Astrocyte of the cerebellum (primary cell): Measurements from ENCODE around the gene ZNF433.
"Not testable (repeated sequence)": the region's sequence is repeated elsewhere in the genome, so short reads cannot be mapped to it uniquely, and the experiment has no call there.

ENCODE experiments used
- DNase-seq: peaks from one replicate; pipeline ENCODE4 v3.0.0-alpha.2; 2011; ENCODE audit warnings: low read depth
- H3K4me3 ChIP-seq: 2 replicates; pipeline ENCODE4 v1.5.1; 2011; ENCODE audit warnings: mild to moderate bottlenecking, low read depth, low read length, moderate library complexity
- in situ Hi-C: cut with HindIII; loops from 2 replicates; pipeline ENCODE4 v1.10.0; 2017; ENCODE audit warnings: low sequenced_read_pairs
- TF ChIP-seq, protein P1 (sequence below): IDR thresholded peaks from 2 replicates; pipeline ENCODE4 v1.5.1; 2012; ENCODE audit warnings: low read length, low read depth, moderate library complexity, mild to moderate bottlenecking; ENCODE audit errors: missing control alignments

Gene ZNF433

DNA sequence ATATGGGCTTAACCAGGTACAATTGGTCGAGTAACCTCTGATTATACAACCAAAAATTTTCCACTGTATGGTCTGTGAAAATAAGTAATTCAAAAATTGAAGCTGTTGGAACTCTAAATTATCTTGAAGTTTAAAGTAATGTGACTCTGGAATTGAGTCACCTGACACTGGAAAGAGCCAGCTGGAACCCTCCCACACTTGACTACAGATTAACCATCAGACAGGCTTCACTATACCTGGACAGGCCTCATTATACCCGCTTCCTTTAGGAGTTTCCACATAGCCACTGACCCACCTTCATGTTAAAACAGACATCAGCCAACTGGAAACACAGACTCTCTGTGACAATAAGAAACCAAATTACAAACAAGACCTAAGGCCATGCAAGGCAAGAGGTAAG lies 1.3 kb downstream of the ZNF433 start:
- H3K4me3 ChIP-seq: peak overlapping the region; percentile 86
- DNase-seq: no peak
- in situ Hi-C loops: no loop called here
- TF ChIP-seq, protein P1, sequence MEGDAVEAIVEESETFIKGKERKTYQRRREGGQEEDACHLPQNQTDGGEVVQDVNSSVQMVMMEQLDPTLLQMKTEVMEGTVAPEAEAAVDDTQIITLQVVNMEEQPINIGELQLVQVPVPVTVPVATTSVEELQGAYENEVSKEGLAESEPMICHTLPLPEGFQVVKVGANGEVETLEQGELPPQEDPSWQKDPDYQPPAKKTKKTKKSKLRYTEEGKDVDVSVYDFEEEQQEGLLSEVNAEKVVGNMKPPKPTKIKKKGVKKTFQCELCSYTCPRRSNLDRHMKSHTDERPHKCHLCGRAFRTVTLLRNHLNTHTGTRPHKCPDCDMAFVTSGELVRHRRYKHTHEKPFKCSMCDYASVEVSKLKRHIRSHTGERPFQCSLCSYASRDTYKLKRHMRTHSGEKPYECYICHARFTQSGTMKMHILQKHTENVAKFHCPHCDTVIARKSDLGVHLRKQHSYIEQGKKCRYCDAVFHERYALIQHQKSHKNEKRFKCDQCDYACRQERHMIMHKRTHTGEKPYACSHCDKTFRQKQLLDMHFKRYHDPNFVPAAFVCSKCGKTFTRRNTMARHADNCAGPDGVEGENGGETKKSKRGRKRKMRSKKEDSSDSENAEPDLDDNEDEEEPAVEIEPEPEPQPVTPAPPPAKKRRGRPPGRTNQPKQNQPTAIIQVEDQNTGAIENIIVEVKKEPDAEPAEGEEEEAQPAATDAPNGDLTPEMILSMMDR: no peak

DNA sequence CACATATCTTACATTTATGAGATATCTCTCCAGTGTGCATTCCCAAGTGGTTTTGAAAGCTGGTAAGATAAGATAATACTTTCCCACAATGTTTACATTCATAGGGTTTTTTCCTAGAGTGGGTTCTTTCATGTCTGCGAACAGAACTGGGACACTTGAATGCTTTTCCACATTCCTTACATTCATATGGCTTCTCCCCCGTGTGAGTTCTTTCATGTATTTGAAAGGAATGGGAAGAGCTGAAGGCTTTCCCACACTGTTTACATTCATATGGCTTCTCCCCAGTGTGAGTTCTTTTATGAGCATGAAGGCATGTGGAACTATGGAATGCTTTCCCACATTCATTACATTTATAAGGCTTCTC lies 19.7 kb downstream of the ZNF433 start:
- H3K4me3 ChIP-seq: no peak overlapping the region
- in situ Hi-C loops: no loop called here
- DNase-seq: no peak
- TF ChIP-seq, protein P1: no peak

DNA sequence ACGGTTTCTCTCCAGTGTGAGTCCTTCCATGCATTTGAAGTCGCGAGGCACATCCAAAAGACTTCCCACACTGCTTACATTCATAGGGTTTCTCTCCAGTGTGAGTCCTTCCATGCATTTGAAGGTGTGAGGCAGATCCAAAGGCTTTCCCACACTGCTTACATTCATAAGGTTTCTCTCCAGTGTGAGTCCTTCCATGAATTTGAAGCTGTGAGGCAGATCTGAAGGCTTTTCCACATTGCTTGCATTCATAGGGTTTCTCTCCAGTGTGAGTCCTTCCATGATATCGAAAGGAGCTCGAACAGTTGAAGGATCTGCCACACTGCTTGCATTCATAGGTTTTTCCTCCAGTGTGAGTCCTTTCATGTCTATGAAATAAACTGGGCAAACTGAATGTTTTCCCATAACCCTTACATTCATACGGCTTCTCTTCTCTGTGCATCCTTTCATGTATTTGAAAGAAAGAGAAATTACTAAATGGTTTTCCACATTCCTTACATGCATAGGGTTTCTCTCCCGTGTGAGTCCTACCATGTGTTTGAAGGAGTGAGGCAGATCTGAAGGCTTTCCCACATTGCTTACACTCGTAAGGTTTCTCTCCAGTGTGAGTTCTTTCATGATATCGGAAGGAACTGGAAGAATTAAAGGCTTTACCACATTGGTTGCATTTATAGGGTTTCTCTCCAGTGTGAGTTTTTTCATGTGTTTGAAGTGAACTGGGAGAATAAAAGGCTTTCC lies 20.3 kb downstream of the ZNF433 start:
- TF ChIP-seq, protein P1: no peak
- H3K4me3 ChIP-seq: no peak overlapping the region
- DNase-seq: no peak
- in situ Hi-C loops: no loop called here

DNA sequence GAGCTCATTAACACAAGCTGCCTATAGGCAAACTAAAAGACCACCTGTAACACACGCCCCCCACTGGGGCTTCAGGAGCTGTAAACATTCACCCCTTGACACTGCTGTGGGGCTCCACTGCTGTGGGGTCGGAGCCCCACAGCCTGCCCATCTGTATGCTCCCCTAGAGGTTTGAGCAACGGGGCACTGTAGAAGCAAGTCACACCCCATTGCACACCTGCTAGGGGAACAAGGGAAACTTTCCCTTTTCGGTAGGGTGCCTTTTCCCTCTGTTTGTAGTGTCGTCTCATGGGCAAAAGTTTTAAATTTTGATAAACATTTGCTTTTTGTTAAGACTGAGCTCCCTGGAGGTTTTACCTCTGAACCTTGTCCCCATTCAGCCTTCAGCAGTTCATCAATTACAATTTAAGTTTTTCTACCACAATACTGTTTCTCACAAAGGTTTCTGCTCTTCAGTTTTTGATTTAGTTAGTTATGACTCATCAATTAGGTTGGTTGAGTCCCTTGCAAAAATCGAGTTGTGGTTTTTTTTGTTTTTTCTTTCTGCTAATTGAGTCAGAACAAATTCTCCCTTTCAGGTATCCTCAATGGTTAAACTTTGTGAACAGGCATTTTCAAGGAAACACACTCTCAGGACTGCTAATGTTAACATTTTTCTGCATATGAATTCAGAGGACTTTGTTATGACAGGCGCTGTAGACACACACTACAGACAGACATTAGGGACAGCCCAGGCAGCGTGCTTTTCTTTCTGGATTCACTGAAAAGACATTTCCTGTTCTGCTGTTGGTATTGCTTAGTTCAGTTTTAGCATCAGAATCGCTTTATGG lies 35.1 kb downstream of the ZNF433 start:
- no peak overlapping the region for H3K4me3 ChIP-seq
- peak; percentile 20 for DNase-seq
- TF ChIP-seq, protein P1: no peak
- in situ Hi-C loops: no loop called here

DNA sequence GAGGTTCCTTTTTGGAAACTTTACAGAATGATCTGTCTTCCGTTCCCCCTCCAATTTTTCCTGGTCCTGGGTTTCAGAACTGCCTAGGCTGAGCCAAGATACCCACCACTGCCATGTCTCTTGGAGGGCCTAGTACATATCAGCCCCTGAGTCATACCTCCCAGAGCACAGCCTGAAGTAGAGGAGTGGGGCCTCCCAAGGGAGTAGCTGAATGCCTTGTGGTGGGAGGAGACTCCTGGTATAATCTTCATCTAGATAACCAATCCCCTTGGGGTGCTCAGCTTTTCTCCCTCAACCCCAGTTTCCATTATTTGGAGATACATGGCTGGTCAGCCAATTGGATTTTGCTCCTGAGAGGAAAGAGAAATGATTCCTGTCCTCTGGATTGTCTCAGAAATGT lies 40.3 kb downstream of the ZNF433 start:
- in situ Hi-C loops: no loop called here
- TF ChIP-seq, protein P1: no peak
- H3K4me3 ChIP-seq: no peak overlapping the region
- DNase-seq: no peak

DNA sequence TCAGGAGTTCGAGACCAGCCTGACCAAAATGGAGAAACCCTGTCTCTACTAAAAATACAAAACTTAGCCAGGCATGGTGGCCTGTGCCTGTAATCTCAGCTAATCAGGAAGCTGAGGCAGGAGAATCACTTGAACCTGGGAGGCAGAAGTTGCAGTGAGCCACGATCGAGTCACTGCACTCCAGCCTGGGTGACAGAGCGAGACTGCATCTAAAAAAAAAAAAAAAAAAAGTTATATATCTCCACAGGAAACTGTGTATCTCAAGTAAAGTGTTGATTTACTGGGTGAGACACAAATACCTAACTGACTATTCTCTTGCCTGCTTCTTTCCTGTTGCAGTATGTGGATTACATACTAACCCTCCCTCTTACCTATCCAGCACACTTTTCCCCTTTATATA lies 43.6 kb downstream of the ZNF433 start:
- DNase-seq, in situ Hi-C loops, H3K4me3 ChIP-seq: not testable (repeated sequence)

DNA sequence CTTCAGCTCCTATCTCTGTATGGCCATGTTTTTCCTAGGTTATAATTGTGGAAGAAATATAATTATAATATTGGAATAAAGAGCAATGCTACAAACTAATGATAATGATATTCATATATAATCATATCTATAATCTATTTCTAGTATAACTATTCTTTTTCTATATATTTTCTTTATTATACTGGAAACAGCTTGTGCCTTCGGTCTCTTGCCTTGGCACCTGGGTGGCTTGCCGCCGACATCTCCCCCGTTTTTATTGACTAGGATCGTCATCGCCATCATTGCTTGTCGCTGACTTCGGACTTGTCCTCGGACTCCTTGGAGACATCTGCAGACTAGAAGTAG lies 46.4 kb downstream of the ZNF433 start:
- peak overlapping the region; percentile 82 for H3K4me3 ChIP-seq
- DNase-seq: no peak
- TF ChIP-seq, protein P1: no peak
- in situ Hi-C loops: no loop called here
